AG09319 (cell line): ENCODE results near the gene PRADC1.

Experiments
- DNase-seq: peaks from one replicate; pipeline ENCODE4 v3.0.0-alpha.2; 2010; ENCODE audit warnings: low read depth; ENCODE audit errors: extremely low read depth
- TF ChIP-seq, protein P1 (sequence below): IDR thresholded peaks from 2 replicates; pipeline ENCODE4 v1.5.1; 2011; ENCODE audit warnings: low read depth, mild to moderate bottlenecking, inconsistent platforms, low read length, moderate library complexity

Gene PRADC1

GRCh38 chr2:73254343-73255006 lies 21.4 kb upstream of the PRADC1 start:
- no peak for DNase-seq
- TF ChIP-seq, protein P1, sequence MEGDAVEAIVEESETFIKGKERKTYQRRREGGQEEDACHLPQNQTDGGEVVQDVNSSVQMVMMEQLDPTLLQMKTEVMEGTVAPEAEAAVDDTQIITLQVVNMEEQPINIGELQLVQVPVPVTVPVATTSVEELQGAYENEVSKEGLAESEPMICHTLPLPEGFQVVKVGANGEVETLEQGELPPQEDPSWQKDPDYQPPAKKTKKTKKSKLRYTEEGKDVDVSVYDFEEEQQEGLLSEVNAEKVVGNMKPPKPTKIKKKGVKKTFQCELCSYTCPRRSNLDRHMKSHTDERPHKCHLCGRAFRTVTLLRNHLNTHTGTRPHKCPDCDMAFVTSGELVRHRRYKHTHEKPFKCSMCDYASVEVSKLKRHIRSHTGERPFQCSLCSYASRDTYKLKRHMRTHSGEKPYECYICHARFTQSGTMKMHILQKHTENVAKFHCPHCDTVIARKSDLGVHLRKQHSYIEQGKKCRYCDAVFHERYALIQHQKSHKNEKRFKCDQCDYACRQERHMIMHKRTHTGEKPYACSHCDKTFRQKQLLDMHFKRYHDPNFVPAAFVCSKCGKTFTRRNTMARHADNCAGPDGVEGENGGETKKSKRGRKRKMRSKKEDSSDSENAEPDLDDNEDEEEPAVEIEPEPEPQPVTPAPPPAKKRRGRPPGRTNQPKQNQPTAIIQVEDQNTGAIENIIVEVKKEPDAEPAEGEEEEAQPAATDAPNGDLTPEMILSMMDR: no peak

- no peak for DNase-seq
- TF ChIP-seq, protein P1: no peak
Observed at GRCh38 chr2:73253901-73254300, 20.9 kb upstream of the PRADC1 start.

- DNase-seq: no peak
Observed at GRCh38 chr2:73253400-73253799, 20.4 kb upstream of the PRADC1 start.

DNA sequence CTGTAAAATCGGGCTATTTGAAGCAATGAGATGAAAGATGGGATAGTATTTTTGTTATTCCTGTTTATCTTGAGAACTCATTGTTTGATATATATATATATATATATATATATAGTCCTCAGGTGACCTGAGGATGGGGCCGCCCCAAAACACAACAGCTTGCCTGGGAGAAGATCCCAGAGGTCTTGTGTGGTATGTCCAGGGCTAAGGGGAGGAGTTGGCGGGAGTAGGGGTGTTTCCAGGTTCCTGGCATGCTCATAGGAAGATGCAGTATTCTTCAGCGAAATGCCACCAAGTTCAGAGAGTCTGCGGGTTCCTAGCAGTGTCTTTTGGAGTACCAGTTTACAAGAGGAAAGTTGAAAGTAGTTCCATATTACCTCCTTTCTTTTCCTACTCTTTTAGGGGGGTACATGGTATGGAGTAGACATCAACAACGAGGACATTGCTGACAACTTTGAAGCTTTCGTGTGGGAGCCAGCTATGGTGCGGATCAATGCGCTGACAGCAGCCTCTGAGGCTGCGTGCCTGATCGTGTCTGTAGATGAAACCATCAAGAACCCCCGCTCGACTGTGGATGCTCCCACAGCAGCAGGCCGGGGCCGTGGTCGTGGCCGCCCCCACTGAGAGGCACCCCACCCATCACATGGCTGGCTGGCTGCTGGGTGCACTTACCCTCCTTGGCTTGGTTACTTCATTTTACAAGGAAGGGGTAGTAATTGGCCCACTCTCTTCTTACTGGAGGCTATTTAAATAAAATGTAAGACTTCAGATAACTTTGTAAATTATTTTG lies 19.4 kb upstream of the PRADC1 start:
- DNase-seq: no peak
- TF ChIP-seq, protein P1: no peak

More at GRCh38 chr2:73253400-73253799, 20.4 kb upstream of the PRADC1 start:
- TF ChIP-seq, protein P1: no peak

GRCh38 chr2:73250872-73251846 lies 18.1 kb upstream of the PRADC1 start:
- DNase-seq: no peak
- TF ChIP-seq, protein P1: no peak

- DNase-seq: no peak
- TF ChIP-seq, protein P1: no peak
Observed at GRCh38 chr2:73249636-73250035, 16.6 kb upstream of the PRADC1 start.
